SK-N-MC (cell line): ENCODE results near the gene PNKD.

ENCODE experiments used
- EZH2 ChIP-seq: fragments of 200-600 bp; sonication (generic); IDR thresholded peaks from one replicate; pipeline ENCODE4 v1.6.1; 2017; ENCODE audit warnings: antibody characterized with exemption
- FOXP2 ChIP-seq: optimal IDR thresholded peaks from 2 replicates; pipeline ENCODE3; 2011; ENCODE audit warnings: mild to moderate bottlenecking, moderate library complexity; ENCODE audit not compliant: insufficient read depth; ENCODE audit errors: extremely low read length, control extremely low read depth
- POLR2AphosphoS5 ChIP-seq: IDR thresholded peaks from 2 replicates; pipeline ENCODE4 v1.6.1; 2012; ENCODE audit warnings: mild to moderate bottlenecking, low read depth, low read length, borderline replicate concordance

GRCh38 chr2:218387369-218388194 lies 117.3 kb downstream of the PNKD start:
- TF ChIP-seq EZH2 (no peak), FOXP2 (no peak), POLR2AphosphoS5 (no peak)
